ENCODE data around the gene ASPDH. TPM values are rescaled to one million over a fixed set of nuclear protein-coding genes. Genes with fewer than 3 reads are reported as not detected.

ASPDH gene
- total RNA-seq, 2 experiments from 2014 or later = not detected

DNA sequence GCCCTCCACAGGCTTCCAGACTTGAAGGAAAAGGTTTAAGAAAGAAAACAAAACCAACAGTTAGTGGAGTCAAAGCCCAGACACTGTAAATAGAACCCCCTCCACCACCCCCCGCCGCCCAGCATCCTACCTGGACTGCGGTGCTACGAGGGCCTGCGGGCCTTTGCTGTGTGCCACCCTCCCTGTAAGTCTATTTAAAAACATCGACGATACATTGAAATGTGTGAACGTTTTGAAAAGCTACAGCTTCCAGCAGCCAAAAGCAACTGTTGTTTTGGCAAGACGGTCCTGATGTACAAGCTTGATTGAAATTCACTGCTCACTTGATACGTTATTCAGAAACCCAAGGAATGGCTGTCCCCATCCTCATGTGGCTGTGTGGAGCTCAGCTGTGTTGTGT lies 30.8 kb downstream of the ASPDH start:
- Mint-ChIP-seq H3K9me3 (no peaks in the 10 kb centered on the region), H3K4me1 (ENCODE audit: low read depth) (peaks cover 7% of the 10 kb centered on the region), H3K27ac (peak overlapping the region; percentile 6), H3K27me3 (no peaks in the 10 kb centered on the region), H3K36me3 (ENCODE audit: low read depth) (peaks cover 64% of the 10 kb centered on the region), H3K4me3 (no peak overlapping the region)
- H3K27me3 ChIP-seq (ENCODE audit: control insufficient read depth in 1 of 2, insufficient read depth in 2 of 2, low read length in 2 of 2) = no peaks in the 10 kb centered on the region
- H3K4me3 ChIP-seq (ENCODE audit: low read length) = no peak overlapping the region
- no peak for ATAC-seq (ENCODE audit: poor library complexity)
- H3K4me1 ChIP-seq (ENCODE audit: insufficient read depth, low read length) = peaks cover 29% of the 10 kb centered on the region
- ChIA-PET POLR2A (no interaction called here), CTCF (no interaction called here)
- no peak for DNase-seq
- peaks cover 51% of the 10 kb centered on the region for H3K36me3 ChIP-seq (ENCODE audit: insufficient read depth, low read length)
- TF ChIP-seq, protein P1, sequence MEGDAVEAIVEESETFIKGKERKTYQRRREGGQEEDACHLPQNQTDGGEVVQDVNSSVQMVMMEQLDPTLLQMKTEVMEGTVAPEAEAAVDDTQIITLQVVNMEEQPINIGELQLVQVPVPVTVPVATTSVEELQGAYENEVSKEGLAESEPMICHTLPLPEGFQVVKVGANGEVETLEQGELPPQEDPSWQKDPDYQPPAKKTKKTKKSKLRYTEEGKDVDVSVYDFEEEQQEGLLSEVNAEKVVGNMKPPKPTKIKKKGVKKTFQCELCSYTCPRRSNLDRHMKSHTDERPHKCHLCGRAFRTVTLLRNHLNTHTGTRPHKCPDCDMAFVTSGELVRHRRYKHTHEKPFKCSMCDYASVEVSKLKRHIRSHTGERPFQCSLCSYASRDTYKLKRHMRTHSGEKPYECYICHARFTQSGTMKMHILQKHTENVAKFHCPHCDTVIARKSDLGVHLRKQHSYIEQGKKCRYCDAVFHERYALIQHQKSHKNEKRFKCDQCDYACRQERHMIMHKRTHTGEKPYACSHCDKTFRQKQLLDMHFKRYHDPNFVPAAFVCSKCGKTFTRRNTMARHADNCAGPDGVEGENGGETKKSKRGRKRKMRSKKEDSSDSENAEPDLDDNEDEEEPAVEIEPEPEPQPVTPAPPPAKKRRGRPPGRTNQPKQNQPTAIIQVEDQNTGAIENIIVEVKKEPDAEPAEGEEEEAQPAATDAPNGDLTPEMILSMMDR (IDR thresholded peaks at IDR 0.05) = no peak
- peaks cover 0 to 3% of the 10 kb centered on the region in 2 experiments for H3K9me3 ChIP-seq (ENCODE audit: control insufficient read depth in 1 of 2, insufficient read depth in 1 of 2, low read length in 2 of 2)
- no peak overlapping the region for H3K27ac ChIP-seq (ENCODE audit: low read depth in 1 of 2, low read length in 2 of 2)
- intact Hi-C loops (cut with DNase I, micrococcal nuclease) = no loop called here

DNA sequence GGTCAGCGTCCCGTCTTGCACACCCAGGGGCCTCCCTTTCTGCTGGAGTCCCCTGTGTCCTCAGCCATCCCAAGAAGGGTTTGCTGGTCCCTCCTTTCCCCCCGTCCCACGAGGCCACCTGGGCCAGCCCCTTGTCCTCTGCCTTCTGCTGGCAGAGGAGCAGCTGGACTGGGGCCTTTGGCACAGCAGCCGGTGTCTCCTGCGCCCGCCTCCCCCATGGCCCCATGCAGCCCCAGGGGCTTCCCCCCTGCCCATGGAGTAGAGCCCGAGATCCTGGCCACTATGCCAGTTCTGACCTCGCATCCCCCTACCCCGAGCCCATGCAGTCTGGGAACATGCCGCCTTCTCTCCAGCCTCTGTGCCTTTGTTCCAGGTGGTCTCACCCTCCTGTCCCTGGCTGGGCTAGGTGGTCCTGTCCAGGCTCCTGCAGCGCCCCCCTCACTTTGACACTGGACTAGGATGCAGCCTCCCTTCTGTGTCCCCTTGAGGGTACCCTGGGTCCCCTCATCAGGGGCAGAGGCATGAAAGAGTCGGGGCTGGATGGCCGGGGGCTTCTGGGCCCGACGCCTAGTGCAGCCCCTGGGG lies 31.4 kb downstream of the ASPDH start:
- Mint-ChIP-seq H3K9me3 (no peaks in the 10 kb centered on the region), H3K36me3 (ENCODE audit: low read depth) (peaks cover 70% of the 10 kb centered on the region), H3K27me3 (no peaks in the 10 kb centered on the region), H3K4me3 (no peak overlapping the region), H3K27ac (no peak overlapping the region), H3K4me1 (ENCODE audit: low read depth) (peaks cover 12% of the 10 kb centered on the region)
- H3K4me1 ChIP-seq (ENCODE audit: insufficient read depth, low read length) = peaks cover 30% of the 10 kb centered on the region
- no peak overlapping the region for H3K4me3 ChIP-seq (ENCODE audit: low read length)
- H3K27me3 ChIP-seq (ENCODE audit: control insufficient read depth in 1 of 2, insufficient read depth in 2 of 2, low read length in 2 of 2) = no peaks in the 10 kb centered on the region
- H3K9me3 ChIP-seq (ENCODE audit: control insufficient read depth in 1 of 2, insufficient read depth in 1 of 2, low read length in 2 of 2) = peaks cover 0 to 3% of the 10 kb centered on the region in 2 experiments
- peaks cover 52% of the 10 kb centered on the region for H3K36me3 ChIP-seq (ENCODE audit: insufficient read depth, low read length)
- DNase-seq = peak in 1 of 14 experiments; percentile 13
- no peak for ATAC-seq (ENCODE audit: poor library complexity)
- TF ChIP-seq, protein P1 (IDR thresholded peaks at IDR 0.05) = no peak
- ChIA-PET POLR2A (no interaction called here), CTCF (no interaction called here)
- no peak overlapping the region for H3K27ac ChIP-seq (ENCODE audit: low read depth in 1 of 2, low read length in 2 of 2)
- intact Hi-C loops (cut with DNase I, micrococcal nuclease) = no loop called here

DNA sequence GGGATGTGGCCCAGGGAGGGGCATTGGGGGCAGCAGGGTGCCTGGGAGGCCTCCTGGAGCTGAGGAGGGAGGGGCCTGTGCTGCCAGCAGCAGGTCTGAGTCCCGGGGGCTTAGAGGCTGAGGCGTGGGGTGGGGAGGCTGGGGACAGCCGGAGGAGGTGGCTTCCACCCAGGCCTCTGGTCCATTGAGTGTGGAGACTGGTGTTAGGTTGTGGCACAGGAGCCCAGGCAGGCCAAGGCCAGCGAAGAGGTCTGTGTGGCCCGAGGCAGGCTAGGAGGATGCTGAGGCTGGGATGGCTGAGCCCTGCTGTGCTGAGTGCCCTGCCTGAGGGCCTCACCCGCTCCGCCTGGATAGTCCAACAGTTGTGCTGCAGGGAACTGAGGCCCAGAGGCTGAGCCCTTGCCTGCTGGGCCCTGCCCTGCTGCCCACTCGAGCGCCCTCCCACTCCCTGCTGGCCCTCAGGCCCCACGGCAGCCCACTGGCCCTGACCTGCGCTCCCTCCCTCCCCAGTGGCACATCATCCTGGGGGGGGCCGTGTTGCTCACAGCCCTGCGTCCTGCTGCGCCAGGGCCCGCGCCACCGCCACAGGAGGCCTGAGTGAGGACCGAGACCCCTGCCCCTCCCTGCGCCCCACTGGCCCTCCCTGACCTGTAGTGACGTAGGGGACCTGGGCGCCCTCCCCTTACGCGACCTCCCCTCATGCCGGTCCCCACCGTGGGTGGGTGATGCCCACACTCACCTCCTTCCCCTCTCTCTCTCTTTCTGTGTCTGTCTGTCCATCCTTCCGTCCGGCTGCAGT lies 32.2 kb downstream of the ASPDH start:
- Histone ChIP-seq H3K36me3 (ENCODE audit: insufficient read depth, low read length) (peaks cover 52% of the 10 kb centered on the region), H3K27me3 (ENCODE audit: control insufficient read depth in 1 of 2, insufficient read depth in 2 of 2, low read length in 2 of 2) (no peaks in the 10 kb centered on the region), H3K27ac (ENCODE audit: low read depth in 1 of 2, low read length in 2 of 2) (no peak overlapping the region), H3K4me3 (ENCODE audit: low read length) (no peak overlapping the region), H3K9me3 (ENCODE audit: control insufficient read depth in 1 of 2, insufficient read depth in 1 of 2, low read length in 2 of 2) (no peaks in the 10 kb centered on the region), H3K4me1 (ENCODE audit: insufficient read depth, low read length) (peaks cover 33% of the 10 kb centered on the region)
- CTCF ChIA-PET = no interaction called here
- ATAC-seq (ENCODE audit: poor library complexity) = no peak
- DNase-seq = peak in 1 of 14 experiments; percentile 17
- Mint-ChIP-seq H3K36me3 (ENCODE audit: low read depth) (peaks cover 70% of the 10 kb centered on the region), H3K4me1 (ENCODE audit: low read depth) (peaks cover 15% of the 10 kb centered on the region), H3K9me3 (no peaks in the 10 kb centered on the region), H3K4me3 (peak overlapping the region; percentile 31), H3K27me3 (no peaks in the 10 kb centered on the region), H3K27ac (no peak overlapping the region)
- POLR2A ChIA-PET = no interaction called here
- intact Hi-C loops (cut with DNase I, micrococcal nuclease) = no loop called here
- TF ChIP-seq, protein P1 (IDR thresholded peaks at IDR 0.05) = no peak
